GM10248 (cell line): ENCODE measurements around the gene ZER1.
"Not testable (repeated sequence)": the region's sequence is repeated elsewhere in the genome, so short reads cannot be mapped to it uniquely, and the experiment has no call there.

ENCODE experiments used
- CTCF ChIA-PET: fragments of 300-600 bp; sonication (Branson Sonifier 250); formaldehyde crosslinking; extraction: SDS; loops from one replicate; lab custom pipeline; 2021; ENCODE audit warnings: antibody characterized with exemption; lab: Yijun Ruan, JAX
- POLR2A ChIA-PET: fragments of 350-650 bp; sonication (Branson Sonifier 250); formaldehyde crosslinking; extraction: SDS; loops from one replicate; lab custom pipeline; 2020; ENCODE audit warnings: antibody characterized with exemption; lab: Yijun Ruan, JAX
- DNase-seq: peaks from one replicate; pipeline ENCODE4 v3.0.0; 2012; ENCODE audit errors: extremely low spot score
- CTCF ChIP-seq: IDR thresholded peaks from 2 replicates; pipeline ENCODE4 v1.5.1; 2012; ENCODE audit warnings: mild to moderate bottlenecking, low read depth; ENCODE audit errors: extremely low read depth, missing control alignments, control extremely low read depth

Gene ZER1

GRCh38 chr9:128802482-128802881 lies 30.8 kb upstream of the ZER1 start:
- DNase-seq = no peak
- ChIA-PET POLR2A (interaction anchor here (0.6 to 1.4 kb wide), 2 partner anchors 16 to 23 kb away, joined by 3 to 4 read pairs; partner anchors contain the start of gene ENDOG), CTCF (interaction anchor here (1.7 to 2.1 kb wide), 2 partner anchors 10 to 16 kb away, joined by 4 to 11 read pairs; partner anchors contain the start of gene ENDOG)
- TF ChIP-seq CTCF = no peak

DNA sequence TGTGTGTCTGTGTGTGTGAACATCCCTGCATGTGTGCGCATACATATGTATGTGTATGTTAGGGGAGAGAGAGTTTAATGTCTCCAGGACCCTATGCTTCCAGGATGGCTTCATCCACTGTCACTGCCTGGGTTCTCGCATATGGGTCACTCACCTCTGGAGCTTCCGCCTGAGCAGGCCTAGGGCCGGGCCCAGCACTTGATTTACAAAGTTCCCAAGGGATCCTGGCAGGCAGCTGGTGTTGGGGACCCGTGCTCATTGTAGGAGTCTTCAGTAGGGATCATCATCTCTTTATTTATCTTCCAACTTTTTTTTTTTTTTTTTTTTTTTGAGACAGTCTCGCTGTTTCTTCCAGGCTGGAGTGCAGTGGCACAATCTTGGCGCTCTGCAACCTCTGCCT lies 28.3 kb upstream of the ZER1 start:
- no peak for TF ChIP-seq CTCF
- no peak for DNase-seq
- POLR2A ChIA-PET = interaction anchor here (0.7 kb wide), 1 partner anchor 18 kb away, joined by 7 read pairs; the partner anchor contains the start of gene ENDOG
- CTCF ChIA-PET = interaction anchor here (0.7 to 1.1 kb wide), 2 partner anchors 10 to 19 kb away, joined by 3 to 4 read pairs; partner anchors contain the start of gene ENDOG

DNA sequence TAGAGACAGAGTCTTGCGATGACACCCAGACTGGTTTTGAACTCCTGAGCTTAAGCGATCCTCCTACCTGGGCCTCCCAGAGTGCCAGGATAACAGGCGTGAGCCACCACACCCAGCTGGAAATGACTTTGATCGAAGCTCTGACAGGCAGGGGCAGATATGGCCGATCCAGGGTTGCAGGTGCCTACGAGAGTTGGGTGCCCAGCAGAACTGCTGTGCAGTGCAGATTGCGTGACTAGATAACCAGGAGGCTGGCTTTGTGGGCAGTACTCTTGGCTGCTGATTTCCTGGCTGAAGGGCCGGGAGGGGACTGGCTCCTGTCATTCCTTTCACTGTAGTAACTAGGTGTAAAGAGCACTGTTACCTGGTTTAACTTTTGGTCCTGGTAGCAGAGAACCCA lies 27.2 kb upstream of the ZER1 start:
- no peak for TF ChIP-seq CTCF
- no peak for DNase-seq
- POLR2A ChIA-PET = no interaction called here
- CTCF ChIA-PET = no interaction called here

DNA sequence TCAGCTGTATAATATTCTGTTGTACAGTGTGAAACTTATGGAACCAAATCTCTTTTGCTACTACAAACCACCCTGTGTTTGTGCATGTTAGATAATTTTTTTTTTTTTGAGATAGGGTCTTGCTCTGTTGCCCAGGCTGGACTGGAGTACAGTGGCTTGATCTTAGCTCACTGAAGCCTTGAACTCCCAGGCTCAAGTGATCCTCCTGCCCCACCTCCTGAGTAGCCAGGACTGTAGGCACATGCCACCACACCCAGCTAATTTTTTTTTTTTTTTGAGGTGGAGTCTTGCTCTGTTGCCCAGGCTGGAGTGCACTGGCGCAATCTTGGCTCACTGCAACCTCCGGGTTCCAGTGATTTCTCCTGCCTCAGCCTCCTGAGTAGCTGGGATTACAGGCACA lies 23.2 kb upstream of the ZER1 start:
- POLR2A ChIA-PET, DNase-seq: not testable (repeated sequence)
- CTCF ChIA-PET = interaction anchor here (1.3 kb wide), 1 partner anchor 23 kb away, joined by 5 read pairs; the partner anchor contains the start of gene ENDOG

- CTCF ChIA-PET = interaction anchor here (1.3 to 2.4 kb wide), 4 partner anchors 9 to 135 kb away, joined by 4 to 8 read pairs (median 6); partner anchors contain the start of genes ENDOG and ZER1
- POLR2A ChIA-PET = no interaction called here
Observed at GRCh38 chr9:128792978-128793686, 21.4 kb upstream of the ZER1 start.

DNA sequence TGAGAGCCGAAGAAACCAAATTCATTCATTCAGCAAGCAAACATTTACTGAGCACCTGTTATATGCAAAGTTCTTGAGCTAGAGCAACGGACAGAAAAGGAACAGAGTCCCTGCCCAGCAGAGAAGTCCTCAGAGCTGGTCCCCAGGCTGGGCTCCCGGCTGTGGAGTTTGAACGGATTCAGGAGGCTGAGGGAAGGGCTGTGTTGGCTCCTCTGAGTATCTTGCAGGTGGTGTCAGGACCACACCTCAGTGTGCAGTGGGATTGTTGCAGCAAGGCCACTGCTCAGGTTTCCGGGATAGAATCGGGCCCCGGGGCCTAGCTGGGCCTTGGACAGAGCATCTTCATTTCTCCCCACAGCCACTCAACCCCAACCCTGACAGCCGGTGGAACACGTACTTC lies 20.4 kb upstream of the ZER1 start:
- ChIA-PET CTCF (interaction anchor here (1.1 to 2.4 kb wide), 4 partner anchors 10 to 137 kb away, joined by 3 to 8 read pairs (median 6); partner anchors contain the start of genes ENDOG and ZER1), POLR2A (no interaction called here)
- DNase-seq = no peak
- TF ChIP-seq CTCF = no peak

More at GRCh38 chr9:128792978-128793686, 21.4 kb upstream of the ZER1 start:
- TF ChIP-seq CTCF = no peak
- DNase-seq = no peak

DNA sequence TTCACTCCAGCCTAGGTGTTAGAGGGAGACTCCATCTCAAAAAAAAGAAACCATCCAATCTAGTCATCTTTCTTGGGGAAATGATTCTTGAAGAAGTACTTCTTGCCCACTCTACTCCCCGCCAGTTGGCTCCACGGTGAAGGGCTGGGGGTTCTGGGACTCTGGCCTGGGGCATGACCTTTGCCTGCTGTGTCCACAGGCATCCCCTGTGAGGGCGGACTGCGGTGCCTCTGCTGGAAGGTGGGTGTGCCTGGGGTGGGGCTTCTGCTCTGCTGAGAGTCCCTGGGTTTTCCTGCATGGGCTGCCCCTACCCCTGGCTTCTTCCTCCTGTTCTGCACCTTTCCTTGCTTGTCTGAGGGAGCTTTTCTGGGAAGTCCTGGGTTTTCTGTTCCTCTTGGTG lies 18.8 kb upstream of the ZER1 start:
- ChIA-PET CTCF (interaction anchor here (0.8 kb wide), 1 partner anchor 28 kb away, joined by 3 read pairs; the partner anchor contains the start of gene ENDOG), POLR2A (no interaction called here)
- no peak for DNase-seq
- no peak for TF ChIP-seq CTCF
